ENCODE data around the gene C15orf61. TPM values are rescaled to one million over a fixed set of nuclear protein-coding genes. Genes with fewer than 3 reads are reported as not detected.

Gene C15orf61
- total and polyA plus RNA-seq, 4 experiments from 2014 or later = 9.5 to 13.4 (median 12.1) TPM

- intact Hi-C loops (cut with micrococcal nuclease) = loop anchor here (5.0 kb wide), 2 partner anchors 734 to 1036 kb away; partner anchors contain the start of genes FEM1B and ZWILCH
- Histone ChIP-seq H3K36me3 (ENCODE audit: insufficient read depth, low read length) (peaks cover 7% of the 10 kb centered on the region), H3K9me3 (ENCODE audit: control insufficient read depth in 1 of 2, low read length in 2 of 2) (no peaks in the 10 kb centered on the region), H3K27ac (ENCODE audit: low read depth, low read length) (peak overlapping the region; percentile 77), H3K27me3 (ENCODE audit: insufficient read depth, low read length) (no peaks in the 10 kb centered on the region), H3K4me3 (ENCODE audit: low read length in 2 of 2) (peak overlapping the region; percentile 67 to 81), H3K4me1 (ENCODE audit: insufficient read depth, low read length) (peaks cover 51% of the 10 kb centered on the region)
- H3K27me3 Mint-ChIP-seq = no peaks in the 10 kb centered on the region
- DNase-seq = no peak
- H3K36me3 Mint-ChIP-seq = peaks cover 8 to 27% of the 10 kb centered on the region in 2 donors
- peak overlapping the region; percentile 87 to 94 (median 90) for H3K27ac Mint-ChIP-seq
- CTCF ChIA-PET (ENCODE audit: partially characterized antibody) = no interaction called here
- H3K9me3 Mint-ChIP-seq = no peaks in the 10 kb centered on the region
- H3K4me1 Mint-ChIP-seq = peaks cover 37 to 71% (median 56%) of the 10 kb centered on the region in 4 donors
- POLR2A ChIA-PET (ENCODE audit: partially characterized antibody) = interaction anchor here (1.6 to 3.7 kb wide), 3 partner anchors 8 to 22 kb away, joined by 4 to 94 read pairs (median 12); partner anchors contain the start of gene C15orf61
- H3K4me3 Mint-ChIP-seq = peak overlapping the region; percentile 89 to 98 (median 95)
These were observed 22.4 kb downstream of the C15orf61 start for GRCh38 chr15:67543348-67543718.

GRCh38 chr15:67544475-67544874, 23.5 kb downstream of the C15orf61 start:
- H3K27ac ChIP-seq (ENCODE audit: low read depth, low read length) = no peak overlapping the region
- Mint-ChIP-seq H3K4me1 (peaks cover 37 to 72% (median 55%) of the 10 kb centered on the region in 4 donors), H3K36me3 (peaks cover 8 to 33% of the 10 kb centered on the region in 2 donors), H3K9me3 (no peaks in the 10 kb centered on the region), H3K27ac (peak overlapping the region in 6 of 7 donors; percentile 30 to 94 (median 77)), H3K27me3 (no peaks in the 10 kb centered on the region), H3K4me3 (peak overlapping the region in 7 of 8 donors; percentile 43 to 98 (median 91))
- H3K27me3 ChIP-seq (ENCODE audit: insufficient read depth, low read length) = no peaks in the 10 kb centered on the region
- ChIA-PET CTCF (ENCODE audit: partially characterized antibody) (no interaction called here), POLR2A (ENCODE audit: partially characterized antibody) (no interaction called here)
- no peak overlapping the region for H3K4me3 ChIP-seq (ENCODE audit: low read length in 2 of 2)
- no peak for DNase-seq
- intact Hi-C loops (cut with micrococcal nuclease) = loop anchor here (5.0 kb wide), 2 partner anchors 733 to 1037 kb away; partner anchors contain the start of genes FEM1B and ZWILCH
- H3K4me1 ChIP-seq (ENCODE audit: insufficient read depth, low read length) = peaks cover 53% of the 10 kb centered on the region
- H3K36me3 ChIP-seq (ENCODE audit: insufficient read depth, low read length) = peaks cover 8% of the 10 kb centered on the region
- H3K9me3 ChIP-seq (ENCODE audit: control insufficient read depth in 1 of 2, low read length in 2 of 2) = no peaks in the 10 kb centered on the region

GRCh38 chr15:67545864-67546263, 24.9 kb downstream of the C15orf61 start:
- peaks cover 14% of the 10 kb centered on the region for H3K36me3 ChIP-seq (ENCODE audit: insufficient read depth, low read length)
- H3K27me3 Mint-ChIP-seq = no peaks in the 10 kb centered on the region
- ChIA-PET POLR2A (ENCODE audit: partially characterized antibody) (no interaction called here), CTCF (ENCODE audit: partially characterized antibody) (no interaction called here)
- H3K9me3 ChIP-seq (ENCODE audit: control insufficient read depth in 1 of 2, low read length in 2 of 2) = no peaks in the 10 kb centered on the region
- H3K4me1 Mint-ChIP-seq = peaks cover 36 to 63% (median 50%) of the 10 kb centered on the region in 4 donors
- H3K4me3 Mint-ChIP-seq = peak overlapping the region in 3 of 8 donors; percentile 15 to 53 (median 23)
- no peaks in the 10 kb centered on the region for H3K27me3 ChIP-seq (ENCODE audit: insufficient read depth, low read length)
- H3K27ac Mint-ChIP-seq = peak overlapping the region in 2 of 7 donors; percentile 7 to 24
- H3K4me3 ChIP-seq (ENCODE audit: low read length in 2 of 2) = no peak overlapping the region
- intact Hi-C loops (cut with micrococcal nuclease) = no loop called here
- H3K4me1 ChIP-seq (ENCODE audit: insufficient read depth, low read length) = peaks cover 42% of the 10 kb centered on the region
- no peak overlapping the region for H3K27ac ChIP-seq (ENCODE audit: low read depth, low read length)
- no peak for DNase-seq
- H3K36me3 Mint-ChIP-seq = peaks cover 16 to 41% of the 10 kb centered on the region in 2 donors
- H3K9me3 Mint-ChIP-seq = no peaks in the 10 kb centered on the region

GRCh38 chr15:67547064-67547463, 26.1 kb downstream of the C15orf61 start:
- no peak overlapping the region for H3K4me3 Mint-ChIP-seq
- peaks cover 37% of the 10 kb centered on the region for H3K4me1 ChIP-seq (ENCODE audit: insufficient read depth, low read length)
- peaks cover 17% of the 10 kb centered on the region for H3K36me3 ChIP-seq (ENCODE audit: insufficient read depth, low read length)
- H3K4me3 ChIP-seq (ENCODE audit: low read length in 2 of 2) = no peak overlapping the region
- peak overlapping the region in 2 of 7 donors; percentile 29 to 37 for H3K27ac Mint-ChIP-seq
- POLR2A ChIA-PET (ENCODE audit: partially characterized antibody) = interaction anchor here (0.7 kb wide), 1 partner anchor 25 kb away, joined by 3 read pairs; no protein-coding TSS in a partner anchor
- H3K27me3 ChIP-seq (ENCODE audit: insufficient read depth, low read length) = no peaks in the 10 kb centered on the region
- H3K9me3 Mint-ChIP-seq = no peaks in the 10 kb centered on the region
- no peak for DNase-seq
- intact Hi-C loops (cut with micrococcal nuclease) = no loop called here
- H3K36me3 Mint-ChIP-seq = peaks cover 21 to 39% of the 10 kb centered on the region in 2 donors
- H3K4me1 Mint-ChIP-seq = peaks cover 31 to 53% (median 45%) of the 10 kb centered on the region in 4 donors
- H3K27me3 Mint-ChIP-seq = no peaks in the 10 kb centered on the region
- CTCF ChIA-PET (ENCODE audit: partially characterized antibody) = no interaction called here
- no peaks in the 10 kb centered on the region for H3K9me3 ChIP-seq (ENCODE audit: control insufficient read depth in 1 of 2, low read length in 2 of 2)
- H3K27ac ChIP-seq (ENCODE audit: low read depth, low read length) = no peak overlapping the region

GRCh38 chr15:67547836-67548235, 26.9 kb downstream of the C15orf61 start:
- POLR2A ChIA-PET (ENCODE audit: partially characterized antibody) = no interaction called here
- Mint-ChIP-seq H3K4me1 (peaks cover 31 to 53% (median 44%) of the 10 kb centered on the region in 4 donors), H3K27ac (no peak overlapping the region), H3K27me3 (no peaks in the 10 kb centered on the region), H3K4me3 (no peak overlapping the region), H3K9me3 (no peaks in the 10 kb centered on the region), H3K36me3 (peaks cover 21 to 37% of the 10 kb centered on the region in 2 donors)
- H3K27me3 ChIP-seq (ENCODE audit: insufficient read depth, low read length) = no peaks in the 10 kb centered on the region
- CTCF ChIA-PET (ENCODE audit: partially characterized antibody) = no interaction called here
- H3K9me3 ChIP-seq (ENCODE audit: control insufficient read depth in 1 of 2, low read length in 2 of 2) = no peaks in the 10 kb centered on the region
- intact Hi-C loops (cut with micrococcal nuclease) = no loop called here
- no peak for DNase-seq
- H3K4me1 ChIP-seq (ENCODE audit: insufficient read depth, low read length) = peaks cover 37% of the 10 kb centered on the region
- H3K27ac ChIP-seq (ENCODE audit: low read depth, low read length) = no peak overlapping the region
- H3K4me3 ChIP-seq (ENCODE audit: low read length in 2 of 2) = no peak overlapping the region
- peaks cover 17% of the 10 kb centered on the region for H3K36me3 ChIP-seq (ENCODE audit: insufficient read depth, low read length)

- Histone ChIP-seq H3K27me3 (ENCODE audit: insufficient read depth, low read length) (no peaks in the 10 kb centered on the region), H3K4me3 (ENCODE audit: low read length in 2 of 2) (no peak overlapping the region), H3K27ac (ENCODE audit: low read depth, low read length) (no peak overlapping the region), H3K9me3 (ENCODE audit: control insufficient read depth in 1 of 2, low read length in 2 of 2) (no peaks in the 10 kb centered on the region), H3K4me1 (ENCODE audit: insufficient read depth, low read length) (peaks cover 32% of the 10 kb centered on the region), H3K36me3 (ENCODE audit: insufficient read depth, low read length) (peaks cover 17% of the 10 kb centered on the region)
- Mint-ChIP-seq H3K36me3 (peaks cover 25 to 41% of the 10 kb centered on the region in 2 donors), H3K27ac (no peak overlapping the region), H3K4me1 (peaks cover 30 to 48% (median 41%) of the 10 kb centered on the region in 4 donors), H3K27me3 (no peaks in the 10 kb centered on the region), H3K9me3 (no peaks in the 10 kb centered on the region), H3K4me3 (no peak overlapping the region)
- no peak for DNase-seq
- ChIA-PET CTCF (ENCODE audit: partially characterized antibody) (interaction anchor here (1.4 kb wide), 1 partner anchor 47 kb away, joined by 6 read pairs; no protein-coding TSS in a partner anchor), POLR2A (ENCODE audit: partially characterized antibody) (no interaction called here)
- intact Hi-C loops (cut with micrococcal nuclease) = no loop called here
These were observed 27.4 kb downstream of the C15orf61 start for GRCh38 chr15:67548236-67548852.

GRCh38 chr15:67548862-67549651, 28.1 kb downstream of the C15orf61 start:
- Histone ChIP-seq H3K4me1 (ENCODE audit: insufficient read depth, low read length) (peaks cover 25% of the 10 kb centered on the region), H3K27ac (ENCODE audit: low read depth, low read length) (no peak overlapping the region), H3K36me3 (ENCODE audit: insufficient read depth, low read length) (peaks cover 17% of the 10 kb centered on the region), H3K9me3 (ENCODE audit: control insufficient read depth in 1 of 2, low read length in 2 of 2) (no peaks in the 10 kb centered on the region), H3K27me3 (ENCODE audit: insufficient read depth, low read length) (no peaks in the 10 kb centered on the region), H3K4me3 (ENCODE audit: low read length in 2 of 2) (no peak overlapping the region)
- H3K4me3 Mint-ChIP-seq = no peak overlapping the region
- H3K27ac Mint-ChIP-seq = peak overlapping the region in 1 of 7 donors; percentile 57
- DNase-seq = no peak
- peaks cover 25 to 42% of the 10 kb centered on the region in 2 donors for H3K36me3 Mint-ChIP-seq
- POLR2A ChIA-PET (ENCODE audit: partially characterized antibody) = interaction anchor here (1.3 kb wide), 1 partner anchor 29 kb away, joined by 4 read pairs; the partner anchor contains the start of gene C15orf61
- CTCF ChIA-PET (ENCODE audit: partially characterized antibody) = interaction anchor here (1.4 kb wide), 1 partner anchor 48 kb away, joined by 6 read pairs; no protein-coding TSS in a partner anchor
- no peaks in the 10 kb centered on the region for H3K9me3 Mint-ChIP-seq
- no peaks in the 10 kb centered on the region for H3K27me3 Mint-ChIP-seq
- peaks cover 24 to 41% (median 34%) of the 10 kb centered on the region in 4 donors for H3K4me1 Mint-ChIP-seq
- intact Hi-C loops (cut with micrococcal nuclease) = no loop called here
